ENCODE measurements around the gene ANAPC16. TPM values are rescaled to one million over a fixed set of nuclear protein-coding genes. Genes with fewer than 3 reads are reported as not detected.
A peak's percentile ranks its signal among the peaks of the same experiment; 100 is the strongest.

Gene ANAPC16
- total RNA-seq, 1 donor, result 61.7 TPM

GRCh38 chr10:72250666-72251065, 34.9 kb downstream of the ANAPC16 start:
- DNase-seq (ENCODE audit: low read depth), result peak; percentile 89
- no peak overlapping the region for H3K4me3 ChIP-seq (ENCODE audit: low read depth, low read length)
- no peak for TF ChIP-seq CTCF (IDR thresholded peaks at IDR 0.05; ENCODE audit: insufficient read depth, low read length)

- no peak overlapping the region for H3K4me3 ChIP-seq (ENCODE audit: low read depth, low read length)
- TF ChIP-seq CTCF (IDR thresholded peaks at IDR 0.05; ENCODE audit: insufficient read depth, low read length), result no peak
- DNase-seq (ENCODE audit: low read depth), result no peak
Observed at GRCh38 chr10:72251635-72252034, 35.8 kb downstream of the ANAPC16 start.

GRCh38 chr10:72252972-72253371, 37.2 kb downstream of the ANAPC16 start:
- peak; percentile 9 for DNase-seq (ENCODE audit: low read depth)
- TF ChIP-seq CTCF (IDR thresholded peaks at IDR 0.05; ENCODE audit: insufficient read depth, low read length), result no peak
- H3K4me3 ChIP-seq (ENCODE audit: low read depth, low read length), result no peak overlapping the region

GRCh38 chr10:72253578-72253977, 37.8 kb downstream of the ANAPC16 start:
- TF ChIP-seq CTCF (IDR thresholded peaks at IDR 0.05; ENCODE audit: insufficient read depth, low read length), result no peak
- DNase-seq (ENCODE audit: low read depth), result no peak
- no peak overlapping the region for H3K4me3 ChIP-seq (ENCODE audit: low read depth, low read length)

GRCh38 chr10:72254813-72255568, 39.2 kb downstream of the ANAPC16 start:
- peak overlapping the region; percentile 31 for H3K4me3 ChIP-seq (ENCODE audit: low read depth, low read length)
- DNase-seq (ENCODE audit: low read depth), result peak; percentile 78
- no peak for TF ChIP-seq CTCF (IDR thresholded peaks at IDR 0.05; ENCODE audit: insufficient read depth, low read length)

GRCh38 chr10:72255977-72256729, 40.3 kb downstream of the ANAPC16 start:
- TF ChIP-seq CTCF (IDR thresholded peaks at IDR 0.05; ENCODE audit: insufficient read depth, low read length), result no peak
- H3K4me3 ChIP-seq (ENCODE audit: low read depth, low read length), result no peak overlapping the region

More at GRCh38 chr10:72255977-72256729, 40.3 kb downstream of the ANAPC16 start:
- DNase-seq (ENCODE audit: low read depth), result no peak

Measured in fibroblast of the aortic adventitia (primary cell).